Amniotic stem cell (primary cell): ENCODE measurements around the gene CACNG6.

Source experiments
- DNase-seq: peaks from one replicate; lab custom pipeline; 2025; lab: John Stamatoyannopoulos, UW

Gene CACNG6

DNA sequence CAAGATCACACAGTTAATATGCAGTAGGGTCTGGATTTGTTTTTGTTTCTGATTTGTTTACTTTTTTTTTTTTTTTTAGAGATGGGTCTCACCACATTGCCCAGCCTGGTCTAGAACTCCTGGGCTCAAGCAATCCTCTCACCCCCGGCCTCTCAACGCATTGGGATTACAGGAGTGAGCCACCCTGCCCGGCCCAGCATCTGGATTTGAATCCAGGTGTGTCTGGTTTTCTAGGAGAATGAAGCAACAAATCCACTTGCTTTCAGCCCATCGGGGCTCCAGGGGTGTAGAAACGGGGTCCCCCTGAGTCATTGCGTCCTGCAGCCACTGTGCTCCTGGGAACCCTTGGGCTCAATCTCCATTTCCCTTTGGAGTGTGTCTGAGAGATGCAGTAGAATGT, 22.1 kb upstream of the CACNG6 start:
- no peak for DNase-seq

DNA sequence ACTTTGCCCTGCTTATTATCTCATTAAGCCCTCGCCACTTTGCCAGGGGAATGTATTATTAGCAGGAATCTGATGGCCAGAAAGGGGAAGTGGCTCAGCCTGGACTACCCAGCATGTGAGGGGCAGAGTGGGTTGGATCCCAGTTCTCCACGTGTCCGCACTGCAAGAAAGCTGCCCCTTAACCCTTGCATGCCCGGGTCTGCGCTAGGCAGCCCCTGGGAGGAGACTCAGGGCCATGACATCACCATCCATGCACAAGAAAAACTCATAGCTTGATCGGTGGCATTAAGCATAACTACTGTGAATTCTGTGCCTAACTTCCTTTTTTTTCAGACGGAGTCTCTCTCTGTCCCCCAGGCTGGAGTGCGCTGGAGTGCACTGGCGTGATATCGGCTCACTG, 19.8 kb upstream of the CACNG6 start:
- no peak for DNase-seq

DNA sequence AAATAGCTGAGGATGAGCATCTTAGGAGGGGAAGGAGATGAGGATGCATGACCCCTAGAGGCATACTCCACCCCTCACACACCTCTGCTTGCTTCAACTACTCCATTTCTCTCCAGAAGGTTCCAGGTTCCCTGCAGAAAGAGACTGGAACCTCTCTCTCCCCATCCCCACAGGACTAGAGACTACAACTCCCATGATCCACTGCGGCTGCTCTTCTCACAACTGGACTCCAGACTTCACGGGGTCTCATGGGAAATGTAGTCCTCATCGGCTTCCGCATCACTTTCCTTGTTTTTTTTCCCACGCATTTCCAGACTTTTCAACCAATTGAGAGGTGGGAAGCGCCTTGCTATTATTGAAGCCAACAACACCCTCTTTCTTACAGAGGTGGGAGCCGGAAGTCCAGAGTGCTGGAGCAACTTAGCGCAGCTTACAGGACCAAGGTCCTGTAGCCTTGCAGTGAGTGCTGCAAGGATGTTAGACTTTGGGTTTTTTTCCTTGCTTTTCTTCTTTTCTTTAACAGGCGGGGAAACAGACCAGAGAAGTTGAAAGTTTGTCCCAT, 13.9 kb upstream of the CACNG6 start:
- DNase-seq: peak; percentile 70

DNA sequence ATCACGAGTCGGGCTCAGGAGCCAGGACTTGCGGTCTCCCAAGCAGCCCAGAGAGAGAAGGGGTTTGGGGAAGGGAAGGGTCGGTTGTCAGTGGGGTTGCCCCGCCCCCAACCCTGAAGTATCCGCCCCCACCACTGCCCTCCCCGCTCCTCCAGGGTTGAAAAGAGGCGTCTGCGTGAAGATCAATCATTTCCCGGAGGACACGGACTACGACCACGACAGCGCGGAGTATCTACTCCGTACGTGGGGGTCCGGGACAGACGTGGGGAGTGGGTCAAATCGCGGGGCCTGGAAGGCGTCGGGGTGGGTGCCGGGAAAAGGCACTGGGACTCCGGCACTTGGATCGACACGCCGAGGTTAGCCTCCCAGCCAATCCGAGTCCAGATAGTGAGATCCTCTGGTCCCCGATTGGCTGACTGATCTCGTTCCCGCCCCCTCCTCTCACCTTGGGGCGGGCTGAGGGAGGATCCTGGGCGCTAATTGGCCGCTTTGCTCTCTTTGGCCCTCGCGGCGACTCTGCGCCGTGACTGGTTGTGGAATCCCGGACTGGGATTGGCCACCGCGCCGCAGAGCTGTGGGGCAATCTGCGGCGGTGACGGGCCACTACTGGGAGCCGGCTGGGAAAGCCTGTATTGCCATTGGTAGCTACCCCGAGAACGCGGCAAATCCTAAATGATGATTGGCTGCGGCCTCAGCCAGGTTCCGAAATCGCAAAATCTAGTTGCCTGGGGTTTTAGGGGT, 13.3 kb upstream of the CACNG6 start:
- DNase-seq: no peak

DNA sequence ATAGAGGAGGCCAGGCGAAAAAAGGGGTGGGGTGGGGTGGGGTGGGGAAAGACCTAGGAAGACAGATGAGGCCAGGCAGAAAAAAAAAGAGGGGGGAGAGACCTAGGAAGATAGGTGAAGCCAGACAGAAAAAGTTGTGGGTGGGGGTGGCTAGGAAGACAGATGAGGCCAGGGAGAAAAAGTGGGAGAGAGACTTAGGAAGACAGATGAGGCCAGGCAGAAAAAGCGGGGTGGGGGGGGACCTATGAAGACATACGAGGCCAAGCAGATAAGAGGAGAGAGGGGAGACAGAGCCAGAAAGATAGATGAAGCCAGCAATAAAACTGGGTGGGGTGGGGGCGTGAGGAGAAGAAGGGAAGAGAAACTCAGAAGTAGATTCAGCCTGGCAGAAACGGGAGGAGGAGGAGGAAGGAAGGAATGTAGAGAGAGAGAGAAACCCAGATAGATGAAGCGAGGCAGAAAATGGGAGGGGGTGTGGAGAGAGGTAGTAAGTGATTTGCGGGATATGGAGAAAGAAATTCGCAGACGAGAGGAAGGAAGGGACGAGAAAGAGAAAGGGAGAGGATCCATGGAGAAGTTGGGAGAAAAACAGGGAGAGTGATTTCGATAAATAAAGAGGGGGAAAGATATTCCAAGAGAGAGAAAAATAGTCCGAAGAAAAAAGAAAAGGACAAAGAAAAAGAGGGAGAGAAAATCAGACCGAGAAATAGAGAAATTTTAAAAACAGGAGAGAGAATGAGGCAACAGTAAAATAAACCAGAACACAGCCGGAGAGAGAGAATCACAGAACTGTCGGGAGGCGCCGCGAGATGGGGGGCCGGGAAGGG, 12.2 kb upstream of the CACNG6 start:
- no peak for DNase-seq

DNA sequence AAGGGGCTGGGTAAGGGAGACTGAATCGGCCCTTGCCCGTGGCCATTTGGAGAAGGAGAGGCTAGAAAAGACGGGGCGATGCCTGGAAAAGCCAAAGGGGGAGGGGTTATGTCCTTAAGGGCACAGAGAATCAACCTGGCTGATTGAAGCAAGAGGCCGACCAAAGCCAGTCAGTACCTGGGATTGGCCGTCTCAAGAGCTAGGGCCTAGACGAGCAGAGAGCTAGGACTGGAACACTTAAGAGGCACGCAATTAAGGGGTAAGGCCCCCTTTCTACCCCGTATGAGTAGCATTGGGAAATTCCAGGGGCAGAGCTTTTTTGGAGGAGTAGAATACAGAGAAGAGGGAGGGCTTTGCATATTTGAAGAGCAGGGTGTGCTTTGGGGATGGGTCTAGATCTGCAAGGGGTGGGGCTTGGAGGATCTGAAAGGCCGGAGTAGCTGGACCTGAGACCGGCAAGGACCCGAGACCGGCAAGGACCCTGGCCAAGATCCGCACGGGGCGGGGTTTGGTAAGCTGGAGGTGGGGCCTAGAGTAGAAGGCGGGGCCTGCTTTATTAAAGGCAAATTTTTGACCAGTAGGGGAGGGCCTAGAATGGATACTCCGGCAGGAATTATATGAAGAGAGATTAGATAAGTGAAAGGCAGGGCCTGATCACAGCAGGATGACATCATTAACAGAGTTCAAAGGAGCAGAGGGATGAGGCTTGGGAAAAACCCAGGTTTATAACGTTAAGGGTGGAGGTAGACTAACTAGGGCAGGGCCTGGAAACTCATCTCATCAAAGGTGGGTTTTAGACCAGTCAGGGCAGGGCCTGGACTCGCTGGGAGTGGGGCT, 10.7 kb upstream of the CACNG6 start:
- DNase-seq: no peak

DNA sequence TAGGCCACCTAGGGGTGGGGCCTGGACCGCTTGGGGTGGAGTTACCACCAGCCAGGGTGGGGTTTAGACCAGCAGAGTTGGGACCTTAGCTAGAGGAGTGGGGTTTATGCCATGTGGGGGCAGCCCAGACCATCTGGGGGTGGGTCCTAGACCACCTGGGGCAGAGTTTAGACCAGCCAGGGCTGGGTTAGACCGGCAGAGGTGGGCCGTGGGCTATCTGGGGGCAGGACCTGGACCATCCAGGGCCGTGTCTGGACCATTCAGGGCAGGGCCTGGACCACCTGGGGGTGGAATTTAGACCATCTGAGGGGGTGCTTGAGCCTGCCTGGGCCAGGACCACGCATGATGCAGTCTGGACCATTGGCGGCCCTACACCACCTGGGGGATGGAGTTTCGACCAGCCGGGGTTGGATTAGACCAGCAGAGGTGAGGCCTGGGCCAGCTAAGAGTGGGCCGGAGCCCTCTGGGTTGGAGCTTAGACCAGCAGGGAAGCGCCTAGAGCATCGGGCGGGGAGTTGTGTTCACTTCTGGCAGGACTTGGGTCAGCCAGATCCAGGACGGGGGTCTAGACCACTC, 10.0 kb upstream of the CACNG6 start:
- no peak for DNase-seq

DNA sequence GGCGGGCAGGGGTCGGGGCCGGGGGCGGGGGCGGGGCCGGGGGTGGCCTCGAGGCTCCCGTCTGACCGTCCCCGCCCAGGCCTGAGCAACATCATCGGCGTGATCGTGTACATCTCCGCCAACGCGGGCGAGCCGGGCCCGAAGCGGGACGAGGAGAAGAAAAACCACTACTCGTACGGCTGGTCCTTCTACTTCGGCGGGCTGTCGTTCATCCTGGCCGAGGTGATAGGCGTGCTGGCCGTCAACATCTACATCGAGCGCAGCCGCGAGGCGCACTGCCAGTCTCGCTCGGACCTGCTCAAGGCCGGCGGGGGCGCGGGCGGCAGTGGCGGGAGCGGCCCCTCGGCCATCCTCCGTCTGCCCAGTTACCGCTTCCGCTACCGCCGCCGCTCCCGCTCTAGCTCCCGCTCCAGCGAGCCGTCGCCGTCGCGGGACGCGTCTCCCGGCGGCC, 9.4 kb upstream of the CACNG6 start:
- DNase-seq: no peak

DNA sequence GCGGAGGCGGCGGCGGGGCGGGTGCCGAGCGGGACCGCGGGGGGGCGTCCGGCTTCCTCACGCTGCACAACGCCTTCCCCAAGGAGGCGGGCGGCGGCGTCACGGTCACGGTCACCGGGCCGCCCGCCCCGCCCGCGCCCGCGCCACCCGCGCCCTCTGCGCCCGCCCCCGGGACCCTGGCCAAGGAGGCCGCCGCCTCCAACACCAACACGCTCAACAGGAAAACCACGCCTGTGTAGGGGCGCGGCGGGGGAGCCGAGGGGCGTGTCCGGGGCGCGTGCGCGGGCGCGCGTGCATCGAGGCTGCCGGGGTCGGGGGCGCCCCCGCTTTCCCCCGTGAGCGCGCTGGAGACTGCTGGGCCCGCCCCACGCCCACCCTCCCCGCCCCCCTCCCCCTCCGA, 8.8 kb upstream of the CACNG6 start:
- DNase-seq: no peak

DNA sequence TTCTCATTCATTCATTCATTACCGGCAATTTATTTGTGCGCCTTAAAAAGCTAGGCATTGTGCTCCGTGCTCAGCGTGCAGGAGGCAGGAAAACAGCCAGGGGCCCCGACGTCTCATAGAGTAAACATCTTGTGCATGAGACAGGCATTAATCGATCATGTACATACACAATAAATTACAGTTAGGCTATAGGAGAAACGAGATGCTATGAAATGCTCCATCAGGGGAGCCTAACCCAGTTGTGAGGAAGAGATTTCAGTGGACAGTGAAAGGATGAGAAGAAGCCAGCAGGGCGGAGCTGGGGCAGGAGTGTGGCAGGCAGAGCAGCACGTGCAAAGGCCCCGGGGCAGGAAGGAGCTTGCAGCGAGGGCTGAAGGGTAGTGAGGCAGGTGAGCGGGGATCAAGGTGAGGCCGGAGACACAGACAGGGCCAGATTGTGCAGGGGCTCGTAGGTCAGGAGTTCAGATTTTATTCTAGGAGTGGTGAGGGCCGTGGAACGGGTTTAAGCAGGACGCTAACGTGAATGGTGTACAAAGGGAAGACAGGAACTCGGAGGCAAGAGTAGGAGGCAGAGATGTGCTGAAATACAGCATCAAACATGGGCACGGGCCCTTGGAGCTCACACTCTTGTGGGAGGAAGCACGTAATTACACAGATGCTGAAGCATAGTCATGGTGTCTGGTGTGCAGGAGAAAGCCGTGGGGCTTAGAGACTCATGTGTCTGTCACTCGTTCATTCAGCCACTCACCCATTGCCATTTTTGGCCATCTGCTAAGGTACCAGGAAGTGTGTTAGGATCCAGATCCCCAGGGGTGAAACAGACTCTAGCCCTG, 7.8 kb upstream of the CACNG6 start:
- DNase-seq: no peak

DNA sequence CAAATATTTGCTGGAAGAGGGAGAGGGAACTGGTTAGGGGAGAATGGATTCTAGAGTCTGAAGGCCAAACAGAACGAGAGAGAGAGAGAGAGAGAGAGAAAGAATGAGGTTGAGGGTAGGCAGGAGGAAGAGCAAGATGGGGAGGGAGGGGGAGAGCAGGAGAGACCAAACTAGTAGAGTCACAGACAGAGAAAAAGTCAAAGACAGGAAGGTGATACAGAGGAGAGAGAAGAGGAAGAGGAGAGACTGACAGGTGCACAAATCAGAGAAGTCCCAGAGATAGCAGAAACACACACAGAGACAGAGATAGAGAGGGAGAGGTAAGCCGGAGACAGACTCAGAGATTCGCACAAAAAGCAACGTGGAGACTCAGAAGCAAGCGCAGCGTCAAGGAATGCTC, 5.6 kb upstream of the CACNG6 start:
- no peak for DNase-seq

DNA sequence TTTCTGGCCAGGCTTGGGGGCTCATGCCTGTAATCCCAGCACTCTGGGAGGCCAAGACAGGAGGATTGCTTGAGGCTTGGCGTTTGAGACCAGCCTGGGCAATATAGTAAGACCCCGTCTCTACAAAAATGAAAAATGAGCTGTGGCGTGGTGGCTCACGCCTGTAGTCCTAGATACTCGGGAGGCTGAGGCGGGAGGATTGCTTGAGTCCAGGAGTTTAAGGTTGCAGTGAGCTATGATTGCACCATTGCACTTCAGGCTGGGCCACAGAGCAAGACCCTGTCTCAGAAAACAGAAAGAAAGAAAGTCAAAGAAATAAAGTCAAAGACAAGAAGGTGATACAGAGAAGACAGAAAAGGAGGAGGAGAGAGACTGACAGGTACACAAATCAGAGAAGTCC, 2.5 kb upstream of the CACNG6 start:
- no peak for DNase-seq

DNA sequence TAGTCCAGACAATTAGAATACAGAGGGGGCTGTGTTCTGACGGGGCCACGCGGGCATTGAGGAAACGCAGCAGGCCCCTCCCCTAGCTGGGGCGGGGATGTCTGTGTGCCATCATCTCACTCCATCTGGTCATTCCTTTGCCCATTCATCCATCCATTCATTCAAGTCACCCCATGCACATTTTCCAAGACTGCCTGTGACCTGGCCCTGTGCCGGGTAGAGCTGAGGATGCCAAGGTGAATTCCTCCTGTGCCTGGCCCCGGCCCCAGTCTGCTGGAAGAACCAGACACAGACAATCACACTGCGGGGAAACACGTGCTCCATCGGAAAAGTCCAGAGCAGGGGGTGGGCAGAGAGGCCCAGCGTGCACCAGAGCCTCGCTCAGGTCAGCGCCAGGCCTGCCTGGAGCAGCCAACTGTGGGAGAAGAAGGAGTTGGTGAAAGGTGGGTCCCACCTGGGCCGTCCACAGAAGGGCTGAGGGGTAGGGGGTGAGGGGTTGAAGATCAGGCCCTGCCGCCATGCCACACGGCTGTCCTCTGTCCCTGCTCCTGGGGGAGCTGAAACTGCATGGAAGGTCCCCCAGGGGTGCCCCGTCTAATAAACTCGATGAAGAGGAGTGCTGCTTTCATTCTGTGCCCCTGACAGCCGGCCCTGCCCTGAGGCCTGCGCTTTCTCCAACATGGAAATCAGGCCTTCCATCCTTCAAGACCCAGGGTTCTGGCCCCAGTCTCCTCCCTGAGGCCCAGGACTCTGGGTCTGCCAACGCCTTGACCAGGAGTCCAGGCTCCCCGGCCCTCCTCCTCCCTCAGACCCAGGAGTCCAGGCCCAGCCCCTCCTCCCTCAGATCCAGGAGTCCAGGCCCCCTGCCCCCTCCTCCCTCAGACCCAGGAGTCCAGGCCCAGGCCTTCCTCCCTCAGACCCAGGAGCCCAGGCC, 1.6 kb upstream of the CACNG6 start:
- DNase-seq: no peak

DNA sequence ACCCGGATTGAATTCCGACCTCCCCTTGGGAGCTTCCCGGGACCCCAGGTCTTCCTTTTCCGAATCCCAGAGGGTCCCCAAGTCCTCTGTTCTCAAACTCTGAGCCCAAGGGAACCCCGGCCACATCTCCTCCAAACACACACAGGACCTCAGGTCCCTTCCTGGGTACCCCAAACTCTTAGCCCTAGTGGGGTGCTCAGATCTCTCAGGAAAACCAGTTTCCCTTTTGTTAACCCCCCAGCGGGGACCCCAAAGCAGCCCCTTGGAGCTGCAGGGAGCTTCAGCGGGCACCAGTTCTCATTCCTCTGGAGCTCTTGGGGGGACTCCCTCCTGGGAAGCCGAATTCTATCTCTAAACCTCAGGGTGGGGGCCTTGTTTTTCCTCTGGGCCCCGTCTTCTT, 774 bp downstream of the CACNG6 start:
- no peak for DNase-seq

DNA sequence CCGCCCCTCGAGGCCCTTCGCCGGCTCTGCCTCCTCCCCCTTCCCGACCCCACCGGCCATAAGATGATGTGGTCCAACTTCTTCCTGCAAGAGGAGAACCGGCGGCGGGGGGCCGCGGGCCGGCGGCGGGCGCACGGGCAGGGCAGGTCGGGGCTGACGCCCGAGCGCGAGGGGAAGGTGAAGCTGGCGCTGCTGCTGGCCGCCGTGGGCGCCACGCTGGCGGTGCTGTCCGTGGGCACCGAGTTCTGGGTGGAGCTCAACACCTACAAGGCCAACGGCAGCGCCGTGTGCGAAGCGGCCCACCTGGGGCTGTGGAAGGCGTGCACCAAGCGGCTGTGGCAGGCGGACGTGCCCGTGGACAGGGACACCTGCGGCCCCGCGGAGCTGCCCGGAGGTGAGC, 1.4 kb downstream of the CACNG6 start:
- DNase-seq: no peak

DNA sequence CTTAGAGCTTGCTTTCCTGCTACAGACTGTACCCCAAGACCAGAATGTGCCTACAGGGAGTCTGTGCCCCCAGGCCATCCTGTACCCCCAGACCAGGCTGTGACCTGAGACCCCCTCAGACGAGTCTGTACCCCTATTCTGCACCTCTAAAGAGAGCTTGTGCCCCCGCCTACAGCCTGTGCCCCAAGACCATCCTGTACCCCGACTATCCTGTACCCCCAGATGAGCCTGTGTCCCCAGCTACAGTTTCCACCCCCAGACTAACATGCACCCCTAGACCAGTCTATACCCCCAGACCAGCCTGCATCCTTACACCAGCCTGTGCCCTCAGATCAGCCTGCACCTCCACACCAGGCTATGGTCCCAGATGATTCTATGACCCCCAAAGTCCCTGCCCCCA, 2.0 kb downstream of the CACNG6 start:
- no peak for DNase-seq

DNA sequence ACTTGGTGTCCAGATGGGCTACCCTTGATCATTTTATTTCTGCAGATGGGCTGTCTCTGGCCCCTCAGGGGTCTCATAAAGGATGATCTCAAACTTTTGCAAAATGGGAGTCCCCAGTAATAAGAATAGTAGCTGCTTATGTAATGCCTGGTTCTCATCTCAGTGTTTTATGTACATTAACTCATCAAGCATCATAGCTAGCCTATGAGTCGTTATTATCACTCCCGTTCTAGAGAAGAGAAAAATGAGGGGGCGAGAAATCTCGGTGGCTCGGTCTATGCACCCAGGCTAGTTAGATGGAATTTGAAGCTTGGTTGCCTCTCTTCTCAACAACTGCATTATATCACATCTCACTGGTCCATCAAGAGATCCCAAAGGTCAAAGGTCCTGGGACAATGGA, 3.4 kb downstream of the CACNG6 start:
- no peak for DNase-seq

DNA sequence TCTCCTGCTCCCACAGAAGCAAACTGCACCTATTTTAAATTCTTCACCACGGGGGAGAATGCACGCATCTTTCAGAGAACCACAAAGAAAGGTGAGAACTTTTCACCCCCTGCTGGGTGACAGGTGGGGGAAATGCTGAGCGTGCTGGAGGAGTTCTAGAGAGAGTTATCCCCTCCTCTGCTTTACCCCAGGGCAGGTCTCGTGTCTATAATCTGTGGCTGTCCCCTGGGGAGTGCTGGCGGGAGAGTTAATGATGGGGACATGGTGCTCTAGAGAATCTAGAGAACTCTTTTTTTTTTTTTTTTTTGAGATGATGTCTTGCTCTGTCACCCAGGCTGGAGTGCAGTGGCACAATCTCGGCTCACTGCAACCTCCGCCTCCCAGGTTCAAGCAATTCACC, 6.8 kb downstream of the CACNG6 start:
- no peak for DNase-seq

DNA sequence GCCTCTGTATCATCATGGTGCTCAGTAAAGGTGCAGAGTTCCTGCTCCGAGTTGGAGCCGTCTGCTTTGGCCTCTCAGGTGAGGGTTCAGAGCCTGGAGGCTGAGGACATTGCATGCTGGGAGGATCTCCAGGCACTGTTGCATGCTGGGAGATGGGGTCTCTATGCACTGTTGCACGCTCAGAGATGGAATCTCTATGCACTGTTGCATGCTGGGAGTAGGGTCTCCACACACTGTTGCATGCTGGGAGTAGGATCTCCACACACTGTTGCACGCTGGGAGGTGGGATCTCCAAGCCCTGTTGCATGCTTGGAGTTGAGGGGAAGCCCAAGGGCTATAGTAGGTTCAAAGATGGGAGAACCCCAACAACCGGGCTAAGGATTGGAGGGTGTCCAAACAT, 8.3 kb downstream of the CACNG6 start:
- no peak for DNase-seq

DNA sequence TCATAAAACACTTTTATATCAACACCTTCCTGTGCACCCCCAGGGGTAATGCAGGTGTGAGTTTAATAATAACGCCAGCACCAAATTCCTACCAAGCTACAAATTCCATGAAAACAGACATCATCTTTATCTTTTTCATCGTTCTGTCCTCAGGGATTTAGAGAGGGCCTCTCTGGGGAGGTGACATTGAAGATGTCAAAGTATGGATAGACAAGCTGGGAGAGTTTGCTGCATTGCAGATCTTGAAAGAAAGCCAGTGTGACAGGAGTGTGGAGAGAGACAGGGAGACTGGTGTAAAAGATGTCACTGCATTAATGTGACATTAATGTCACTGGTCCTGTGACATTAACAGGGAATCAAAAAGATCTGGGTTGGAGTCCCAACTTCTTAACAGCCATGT, 10.1 kb downstream of the CACNG6 start:
- no peak for DNase-seq
